ENCODE data around the gene CCDC142.

Gene CCDC142

DNA sequence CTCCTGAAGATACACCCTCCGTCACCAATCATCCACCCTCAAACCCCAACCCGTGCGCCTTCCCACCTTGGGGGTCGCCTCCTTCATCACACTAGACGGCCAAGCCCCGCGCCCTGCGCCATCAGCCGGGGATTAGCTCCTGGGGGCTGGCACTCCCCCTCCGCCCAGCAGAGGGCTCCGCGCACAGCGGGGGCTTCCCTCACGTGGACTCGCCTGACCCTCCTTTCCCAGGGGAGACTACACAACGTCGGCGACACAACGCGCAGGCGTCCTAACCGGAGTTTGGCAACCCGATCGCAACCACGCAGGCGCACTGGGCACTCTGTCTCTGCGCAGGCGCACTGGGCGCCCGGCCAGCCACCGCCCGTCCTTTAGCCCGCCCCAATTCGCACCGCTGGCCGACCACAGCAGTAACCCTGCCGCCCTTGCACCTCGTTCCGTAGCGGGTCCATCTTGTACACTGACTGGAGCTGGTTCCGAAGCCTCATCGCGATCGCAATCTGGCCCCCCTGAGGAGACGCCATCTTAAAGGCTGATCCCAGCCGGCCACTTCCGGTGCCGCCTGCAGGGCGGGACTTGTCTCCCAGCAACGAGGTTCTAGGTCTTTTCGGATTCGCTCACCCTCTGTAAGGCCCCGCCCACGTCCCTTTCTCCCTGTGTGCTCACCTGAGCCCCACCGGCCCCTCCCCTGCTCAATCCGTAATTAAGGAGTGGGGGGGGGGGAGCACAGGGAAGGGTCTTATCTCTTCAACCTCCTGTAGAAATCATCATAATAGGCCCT lies 24.5 kb upstream of the CCDC142 start, which contains the start of gene PCGF1:
Gene PCGF1 (minus strand): TSS at position 551 of the 781 bp plus-strand sequence. CDS start 27 bp downstream, at position 524.
- TF ChIP-seq CTCF (IDR thresholded peaks at IDR 0.05; ENCODE audit: low read depth, low read length) = peak; percentile 42
- H3K4me3 ChIP-seq (ENCODE audit: low read depth, low read length) = peak within 1 kb of the TSS; percentile 97
- peak; percentile 98 for DNase-seq (ENCODE audit: low read depth, low spot score)
- in situ Hi-C loops (cut with HindIII; ENCODE audit: low sequenced_read_pairs) = no loop called here

GRCh38 chr2:74505448-74506246 lies 22.8 kb upstream of the CCDC142 start:
- no peak for TF ChIP-seq CTCF (IDR thresholded peaks at IDR 0.05; ENCODE audit: low read depth, low read length)
- H3K4me3 ChIP-seq (ENCODE audit: low read depth, low read length) = no peak overlapping the region
- in situ Hi-C loops (cut with HindIII; ENCODE audit: low sequenced_read_pairs) = no loop called here

DNA sequence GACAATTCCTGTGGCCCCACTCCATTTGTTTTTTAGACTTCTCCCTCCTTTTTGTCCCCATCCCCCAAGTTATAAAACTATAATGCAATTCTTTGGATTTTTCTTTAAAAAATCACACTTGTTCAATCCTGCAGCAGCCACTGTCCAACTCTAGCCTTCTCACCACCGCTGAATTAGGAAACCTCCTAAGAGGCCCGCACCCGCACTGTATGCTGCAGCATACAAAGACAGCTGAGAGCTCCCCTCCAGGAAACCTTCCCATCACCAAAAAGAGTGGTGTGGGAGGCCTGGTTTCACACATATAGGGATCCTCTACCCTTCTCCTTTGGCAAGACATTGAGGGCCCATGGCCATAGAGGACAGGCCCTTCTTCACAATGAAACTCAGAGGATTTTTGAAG lies 21.8 kb upstream of the CCDC142 start:
- in situ Hi-C loops (cut with HindIII; ENCODE audit: low sequenced_read_pairs) = no loop called here
- DNase-seq (ENCODE audit: low read depth, low spot score) = no peak
- H3K4me3 ChIP-seq (ENCODE audit: low read depth, low read length) = no peak overlapping the region
- no peak for TF ChIP-seq CTCF (IDR thresholded peaks at IDR 0.05; ENCODE audit: low read depth, low read length)

More at GRCh38 chr2:74505448-74506246, 22.8 kb upstream of the CCDC142 start:
- no peak for DNase-seq (ENCODE audit: low read depth, low spot score)

GRCh38 chr2:74503506-74504475 lies 21.0 kb upstream of the CCDC142 start:
- no peak for DNase-seq (ENCODE audit: low read depth, low spot score)
- H3K4me3 ChIP-seq (ENCODE audit: low read depth, low read length) = peak overlapping the region; percentile 42
- in situ Hi-C loops (cut with HindIII; ENCODE audit: low sequenced_read_pairs) = no loop called here
- no peak for TF ChIP-seq CTCF (IDR thresholded peaks at IDR 0.05; ENCODE audit: low read depth, low read length)

DNA sequence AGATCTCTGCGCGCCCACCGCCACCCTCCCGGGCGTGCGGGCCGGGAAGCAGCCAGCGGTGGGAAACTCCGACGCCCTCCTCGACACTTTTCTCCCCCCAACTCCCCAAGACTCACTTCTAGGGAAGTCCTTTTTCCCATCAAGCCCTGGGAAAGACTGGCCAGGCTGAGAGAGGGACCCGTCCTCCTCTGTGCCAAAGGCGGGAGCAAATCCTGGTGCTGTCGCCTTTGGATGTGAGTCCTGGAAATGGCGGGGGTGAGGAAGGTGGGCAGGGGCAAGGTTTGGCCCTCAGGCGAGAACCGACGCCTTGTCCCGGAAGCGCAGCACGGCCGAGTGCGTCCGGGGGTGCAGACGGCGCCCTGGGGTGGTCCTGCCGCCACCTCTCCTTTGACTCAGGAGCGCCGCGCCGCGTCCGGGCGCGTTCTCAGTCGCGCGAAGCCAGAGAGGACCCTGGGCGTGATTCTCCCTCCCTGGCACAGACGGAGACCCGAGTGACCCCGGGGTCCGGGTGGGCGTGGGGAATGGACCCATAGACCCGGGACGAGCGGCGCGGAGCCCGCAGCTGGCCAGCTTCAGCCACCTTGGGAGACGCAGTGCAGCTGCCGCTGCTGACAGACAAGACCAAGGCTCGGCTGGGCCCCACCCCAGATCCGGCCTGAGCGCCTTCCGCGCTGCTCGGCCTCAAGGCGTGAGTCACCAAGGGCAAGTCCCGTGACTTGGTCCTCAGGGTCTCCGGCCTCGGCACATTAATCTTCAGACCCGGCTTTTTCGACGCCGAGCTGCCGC lies 20.1 kb upstream of the CCDC142 start:
- DNase-seq (ENCODE audit: low read depth, low spot score) = peak; percentile 83
- peak; percentile 43 for TF ChIP-seq CTCF (IDR thresholded peaks at IDR 0.05; ENCODE audit: low read depth, low read length)
- in situ Hi-C loops (cut with HindIII; ENCODE audit: low sequenced_read_pairs) = no loop called here
- peak overlapping the region; percentile 42 for H3K4me3 ChIP-seq (ENCODE audit: low read depth, low read length)

All from astrocyte of the spinal cord (primary cell).